ENCODE measurements around the gene PLEKHA5.
"Not testable (repeated sequence)": the region's sequence is repeated elsewhere in the genome, so short reads cannot be mapped to it uniquely, and the experiment has no call there.

PLEKHA5 gene

GRCh38 chr12:19351346-19351745, 221.8 kb downstream of the PLEKHA5 start:
- DNase-seq: no peak

- no peak for DNase-seq
Measured at GRCh38 chr12:19369691-19370148, 240.2 kb downstream of the PLEKHA5 start.

- no peak for DNase-seq
Measured at GRCh38 chr12:19373586-19373985, 244.1 kb downstream of the PLEKHA5 start.

GRCh38 chr12:19375888-19376287, 246.4 kb downstream of the PLEKHA5 start:
- DNase-seq: no peak

GRCh38 chr12:19376691-19377090, 247.2 kb downstream of the PLEKHA5 start:
- no peak for DNase-seq

- no peak for DNase-seq
Measured at GRCh38 chr12:19382111-19382526, 252.6 kb downstream of the PLEKHA5 start.

- no peak for DNase-seq
Measured at GRCh38 chr12:19382563-19382962, 253.0 kb downstream of the PLEKHA5 start.

GRCh38 chr12:19387161-19387560, 257.6 kb downstream of the PLEKHA5 start:
- DNase-seq: no peak

- DNase-seq: no peak
Measured at GRCh38 chr12:19388131-19388549, 258.6 kb downstream of the PLEKHA5 start.

GRCh38 chr12:19390051-19390598, 260.6 kb downstream of the PLEKHA5 start:
- DNase-seq: no peak

GRCh38 chr12:19392644-19393043, 263.1 kb downstream of the PLEKHA5 start:
- DNase-seq: not testable (repeated sequence)

GRCh38 chr12:19394385-19394784, 264.9 kb downstream of the PLEKHA5 start:
- no peak for DNase-seq

- DNase-seq: no peak
Measured at GRCh38 chr12:19397534-19397933, 268.0 kb downstream of the PLEKHA5 start.

GRCh38 chr12:19398376-19399363, 269.1 kb downstream of the PLEKHA5 start:
- no peak for DNase-seq

GRCh38 chr12:19400649-19401285, 271.2 kb downstream of the PLEKHA5 start:
- not testable (repeated sequence) for DNase-seq

- no peak for DNase-seq
Measured at GRCh38 chr12:19402211-19402610, 272.7 kb downstream of the PLEKHA5 start.

- peak; percentile 17 for DNase-seq
Measured at GRCh38 chr12:19402743-19403431, 273.4 kb downstream of the PLEKHA5 start.

GRCh38 chr12:19404242-19404880, 274.8 kb downstream of the PLEKHA5 start:
- DNase-seq: no peak

GRCh38 chr12:19409376-19409775, 279.8 kb downstream of the PLEKHA5 start:
- no peak for DNase-seq

- no peak for DNase-seq
Measured at GRCh38 chr12:19410211-19410610, 280.7 kb downstream of the PLEKHA5 start.

- no peak for DNase-seq
Measured at GRCh38 chr12:19410629-19411185, 281.2 kb downstream of the PLEKHA5 start.
